GM23338 (cell line): ENCODE data around the gene CLEC1B.
"Not testable (repeated sequence)": the region's sequence is repeated elsewhere in the genome, so short reads cannot be mapped to it uniquely, and the experiment has no call there.

ENCODE experiments used
- TF ChIP-seq, protein P1 (sequence below), 2 experiments: fragments of 200-600 bp in 1 of 2; sonication (generic) in 1 of 2; conservative IDR thresholded peaks; 2 replicates each; pipeline versions ENCODE4 v1.5.1 to v1.6.1; 2016 to 2017; ENCODE audit warnings: antibody characterized with exemption in 2 of 2, low read depth in 2 of 2, mild to moderate bottlenecking in 2 of 2, moderate library complexity in 1 of 2
- TF ChIP-seq, protein P2 (sequence below): IDR thresholded peaks from 2 replicates; pipeline ENCODE4 v1.6.1; 2016; ENCODE audit warnings: antibody characterized with exemption

DNA sequence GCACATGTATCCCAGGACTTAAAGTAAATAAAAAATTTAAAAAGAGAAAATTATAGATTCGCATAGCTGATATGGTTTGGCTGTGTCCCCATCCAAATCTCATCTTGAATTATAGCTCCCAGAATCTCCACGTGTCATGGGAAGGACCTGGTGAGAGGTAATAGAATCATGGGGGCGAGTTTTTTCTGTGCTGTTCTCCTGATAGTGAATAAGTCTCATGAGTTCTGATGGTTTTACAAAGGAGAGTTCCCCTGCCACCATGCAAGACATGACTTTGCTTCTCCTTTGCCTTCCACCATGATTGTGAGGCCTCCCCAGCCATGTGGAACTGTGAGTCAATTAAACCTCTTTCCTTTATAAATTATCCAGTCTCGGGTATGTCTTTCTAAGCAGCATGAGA, 27.7 kb upstream of the CLEC1B start:
- TF ChIP-seq, protein P1, sequence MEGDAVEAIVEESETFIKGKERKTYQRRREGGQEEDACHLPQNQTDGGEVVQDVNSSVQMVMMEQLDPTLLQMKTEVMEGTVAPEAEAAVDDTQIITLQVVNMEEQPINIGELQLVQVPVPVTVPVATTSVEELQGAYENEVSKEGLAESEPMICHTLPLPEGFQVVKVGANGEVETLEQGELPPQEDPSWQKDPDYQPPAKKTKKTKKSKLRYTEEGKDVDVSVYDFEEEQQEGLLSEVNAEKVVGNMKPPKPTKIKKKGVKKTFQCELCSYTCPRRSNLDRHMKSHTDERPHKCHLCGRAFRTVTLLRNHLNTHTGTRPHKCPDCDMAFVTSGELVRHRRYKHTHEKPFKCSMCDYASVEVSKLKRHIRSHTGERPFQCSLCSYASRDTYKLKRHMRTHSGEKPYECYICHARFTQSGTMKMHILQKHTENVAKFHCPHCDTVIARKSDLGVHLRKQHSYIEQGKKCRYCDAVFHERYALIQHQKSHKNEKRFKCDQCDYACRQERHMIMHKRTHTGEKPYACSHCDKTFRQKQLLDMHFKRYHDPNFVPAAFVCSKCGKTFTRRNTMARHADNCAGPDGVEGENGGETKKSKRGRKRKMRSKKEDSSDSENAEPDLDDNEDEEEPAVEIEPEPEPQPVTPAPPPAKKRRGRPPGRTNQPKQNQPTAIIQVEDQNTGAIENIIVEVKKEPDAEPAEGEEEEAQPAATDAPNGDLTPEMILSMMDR (conservative IDR thresholded peaks at IDR 0.05; ENCODE audit: low read depth in 2 of 2) = not testable (repeated sequence)
- TF ChIP-seq, protein P2, sequence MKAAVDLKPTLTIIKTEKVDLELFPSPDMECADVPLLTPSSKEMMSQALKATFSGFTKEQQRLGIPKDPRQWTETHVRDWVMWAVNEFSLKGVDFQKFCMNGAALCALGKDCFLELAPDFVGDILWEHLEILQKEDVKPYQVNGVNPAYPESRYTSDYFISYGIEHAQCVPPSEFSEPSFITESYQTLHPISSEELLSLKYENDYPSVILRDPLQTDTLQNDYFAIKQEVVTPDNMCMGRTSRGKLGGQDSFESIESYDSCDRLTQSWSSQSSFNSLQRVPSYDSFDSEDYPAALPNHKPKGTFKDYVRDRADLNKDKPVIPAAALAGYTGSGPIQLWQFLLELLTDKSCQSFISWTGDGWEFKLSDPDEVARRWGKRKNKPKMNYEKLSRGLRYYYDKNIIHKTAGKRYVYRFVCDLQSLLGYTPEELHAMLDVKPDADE = not testable (repeated sequence)
